ENCODE measurements around the gene CYB5RL.

The CYB5RL gene

GRCh38 chr1:54191525-54191924 lies 8.3 kb downstream of the CYB5RL start:
- in situ Hi-C loops (cut with HindIII; ENCODE audit: low sequenced_read_pairs) = no loop called here
- no peak for DNase-seq (ENCODE audit: low read depth, low spot score)
- TF ChIP-seq CTCF (IDR thresholded peaks at IDR 0.05; ENCODE audit: low read depth, low read length) = no peak
- no peak overlapping the region for H3K4me3 ChIP-seq (ENCODE audit: low read depth, low read length)

- no peak overlapping the region for H3K4me3 ChIP-seq (ENCODE audit: low read depth, low read length)
- no peak for TF ChIP-seq CTCF (IDR thresholded peaks at IDR 0.05; ENCODE audit: low read depth, low read length)
- DNase-seq (ENCODE audit: low read depth, low spot score) = no peak
- in situ Hi-C loops (cut with HindIII; ENCODE audit: low sequenced_read_pairs) = no loop called here
Observed at GRCh38 chr1:54190526-54190925, 9.3 kb downstream of the CYB5RL start.

- in situ Hi-C loops (cut with HindIII; ENCODE audit: low sequenced_read_pairs) = no loop called here
Observed at GRCh38 chr1:54188291-54188690, 11.5 kb downstream of the CYB5RL start.

GRCh38 chr1:54186056-54186455 lies 13.8 kb downstream of the CYB5RL start:
- TF ChIP-seq CTCF (IDR thresholded peaks at IDR 0.05; ENCODE audit: low read depth, low read length) = no peak
- H3K4me3 ChIP-seq (ENCODE audit: low read depth, low read length) = no peak overlapping the region
- no peak for DNase-seq (ENCODE audit: low read depth, low spot score)
- in situ Hi-C loops (cut with HindIII; ENCODE audit: low sequenced_read_pairs) = no loop called here

More at GRCh38 chr1:54188291-54188690, 11.5 kb downstream of the CYB5RL start:
- no peak for DNase-seq (ENCODE audit: low read depth, low spot score)
- no peak overlapping the region for H3K4me3 ChIP-seq (ENCODE audit: low read depth, low read length)
- no peak for TF ChIP-seq CTCF (IDR thresholded peaks at IDR 0.05; ENCODE audit: low read depth, low read length)

GRCh38 chr1:54180701-54181360 lies 19.0 kb downstream of the CYB5RL start:
- TF ChIP-seq CTCF (IDR thresholded peaks at IDR 0.05; ENCODE audit: low read depth, low read length) = no peak
- in situ Hi-C loops (cut with HindIII; ENCODE audit: low sequenced_read_pairs) = no loop called here
- no peak for DNase-seq (ENCODE audit: low read depth, low spot score)
- no peak overlapping the region for H3K4me3 ChIP-seq (ENCODE audit: low read depth, low read length)

GRCh38 chr1:54178296-54179070 lies 21.3 kb downstream of the CYB5RL start:
- no peak for DNase-seq (ENCODE audit: low read depth, low spot score)
- TF ChIP-seq CTCF (IDR thresholded peaks at IDR 0.05; ENCODE audit: low read depth, low read length) = no peak
- no peak overlapping the region for H3K4me3 ChIP-seq (ENCODE audit: low read depth, low read length)
- in situ Hi-C loops (cut with HindIII; ENCODE audit: low sequenced_read_pairs) = no loop called here
